ENCODE measurements around the gene IL17REL. TPM values are rescaled to one million over a fixed set of nuclear protein-coding genes. Genes with fewer than 3 reads are reported as not detected.

The IL17REL gene
- total RNA-seq, 1 donor from 2014 or later, result not detected

- intact Hi-C loops (cut with micrococcal nuclease), result loop anchor here (2.0 to 10.0 kb wide), 4 partner anchors 33 to 232 kb away; partner anchors contain the start of gene SELENOO
Observed at GRCh38 chr22:49969751-49970527, 42.6 kb downstream of the IL17REL start.

DNA sequence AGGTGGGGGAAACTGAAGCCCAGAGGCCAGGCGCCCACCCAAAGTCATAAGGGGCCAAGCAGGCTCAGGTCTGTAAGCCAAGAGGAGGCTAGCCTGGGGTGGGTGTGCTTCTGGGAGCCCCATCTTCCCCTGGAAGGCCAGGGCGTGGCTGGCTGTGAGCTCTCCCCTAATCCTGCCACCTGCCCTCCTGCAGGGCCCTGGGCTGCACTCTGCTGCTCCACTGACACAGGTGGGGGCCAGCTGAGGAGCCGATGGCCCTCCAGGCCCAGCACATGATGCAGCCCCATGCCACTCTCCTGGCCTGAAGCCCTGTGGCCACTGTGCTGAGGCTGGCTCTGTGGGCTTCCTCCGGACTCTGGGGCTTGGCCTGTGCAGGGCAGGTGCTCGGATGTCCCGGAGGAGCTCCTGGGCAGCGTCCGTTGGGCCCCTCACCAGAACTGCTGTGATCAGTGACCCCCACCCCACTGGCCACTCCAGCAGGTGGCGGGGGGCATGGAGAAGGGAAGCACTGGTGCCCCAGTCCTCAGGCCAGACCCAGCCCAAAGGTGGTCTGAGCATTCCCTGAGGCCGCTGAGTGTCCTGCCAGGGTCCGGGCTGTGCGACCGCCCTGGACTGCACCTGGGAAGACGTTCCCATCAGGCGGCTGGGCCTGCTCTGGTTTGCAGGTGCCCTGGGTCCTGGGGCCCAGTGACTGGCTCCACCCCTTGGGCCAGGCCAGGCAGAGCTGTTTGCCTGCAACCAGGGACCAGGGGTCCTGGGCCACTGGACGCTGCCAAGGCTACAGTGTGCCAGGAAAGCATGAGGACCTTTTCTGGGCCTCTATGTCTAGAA is 43.5 kb downstream of the IL17REL start:
- intact Hi-C loops (cut with micrococcal nuclease), result no loop called here

- intact Hi-C loops (cut with micrococcal nuclease), result no loop called here
Observed at GRCh38 chr22:49968313-49968830, 44.2 kb downstream of the IL17REL start.

GRCh38 chr22:49967706-49968208 is 44.8 kb downstream of the IL17REL start:
- intact Hi-C loops (cut with micrococcal nuclease), result no loop called here

- intact Hi-C loops (cut with micrococcal nuclease), result no loop called here
Observed at GRCh38 chr22:49966774-49967705, 45.5 kb downstream of the IL17REL start.

GRCh38 chr22:49966041-49966773 is 46.4 kb downstream of the IL17REL start:
- intact Hi-C loops (cut with micrococcal nuclease), result no loop called here

GRCh38 chr22:49965091-49966040 is 47.2 kb downstream of the IL17REL start:
- intact Hi-C loops (cut with micrococcal nuclease), result no loop called here

- intact Hi-C loops (cut with micrococcal nuclease), result loop anchor here (5.0 kb wide), 1 partner anchor 563 kb away; the partner anchor contains the start of gene SCO2
Observed at GRCh38 chr22:49964136-49965090, 48.2 kb downstream of the IL17REL start.

GRCh38 chr22:49963647-49964026 is 48.9 kb downstream of the IL17REL start:
- intact Hi-C loops (cut with micrococcal nuclease), result loop anchor here (5.0 kb wide), 1 partner anchor 564 kb away; the partner anchor contains the start of gene SCO2

- intact Hi-C loops (cut with micrococcal nuclease), result loop anchor here (5.0 kb wide), 1 partner anchor 564 kb away; the partner anchor contains the start of gene SCO2
Observed at GRCh38 chr22:49962751-49963646, 49.6 kb downstream of the IL17REL start.

- intact Hi-C loops (cut with micrococcal nuclease), result loop anchor here (5.0 kb wide), 1 partner anchor 565 kb away; the partner anchor contains the start of gene SCO2
Observed at GRCh38 chr22:49962012-49962750, 50.4 kb downstream of the IL17REL start.

DNA sequence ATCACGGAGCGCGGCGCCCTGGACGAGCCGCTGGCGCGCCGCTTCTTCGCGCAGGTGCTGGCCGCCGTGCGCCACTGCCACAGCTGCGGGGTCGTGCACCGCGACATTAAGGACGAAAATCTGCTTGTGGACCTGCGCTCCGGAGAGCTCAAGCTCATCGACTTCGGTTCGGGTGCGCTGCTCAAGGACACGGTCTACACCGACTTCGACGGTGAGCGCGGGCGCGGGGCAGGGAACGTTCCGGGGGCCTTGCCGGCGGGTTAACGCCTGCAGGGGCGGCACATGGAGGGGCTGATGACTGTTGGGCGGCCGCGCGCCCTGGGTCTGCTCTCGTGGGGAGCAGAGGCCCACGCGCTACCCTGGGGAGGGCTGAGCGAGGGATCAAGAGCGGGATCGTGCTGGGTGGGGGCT is 51.0 kb downstream of the IL17REL start:
- intact Hi-C loops (cut with micrococcal nuclease), result loop anchor here (2.0 to 5.0 kb wide), 2 partner anchors 109 to 566 kb away; partner anchors contain the start of genes SCO2 and ZBED4

- intact Hi-C loops (cut with micrococcal nuclease), result loop anchor here (2.0 to 5.0 kb wide), 2 partner anchors 108 to 566 kb away; partner anchors contain the start of genes SCO2 and ZBED4
Observed at GRCh38 chr22:49961005-49961600, 51.5 kb downstream of the IL17REL start.

- intact Hi-C loops (cut with micrococcal nuclease), result loop anchor here (1.0 to 5.0 kb wide), 6 partner anchors 15 to 567 kb away; partner anchors contain the start of genes ALG12, CRELD2, SCO2 and ZBED4
Observed at GRCh38 chr22:49960159-49961004, 52.2 kb downstream of the IL17REL start, which contains the start of gene PIM3. Gene PIM3, plus strand, starts transcription at chr22:49960772. Its CDS starts 176 bp downstream, at chr22:49960948.

All from T-helper 1 cell treated with Interleukin-12 subunit alpha and Interleukin-12 subunit beta and Interleukin-4 antibody, amounts not matched to agents 30 ng/mL and 1 ng/mL, for 36 hours (primary cell).